ENCODE measurements around the gene WDPCP. TPM values are rescaled to one million over a fixed set of nuclear protein-coding genes. Genes with fewer than 3 reads are reported as not detected.

Gene WDPCP
- total RNA-seq, 1 donor, result 16.3 TPM

GRCh38 chr2:63122921-63123320 lies 465.4 kb downstream of the WDPCP start:
- Histone ChIP-seq H2AFZ (ENCODE audit: low read length) (no peak overlapping the region), H3K79me2 (ENCODE audit: insufficient read depth, low read length) (no peaks in the 10 kb centered on the region), H3K4me3 (ENCODE audit: insufficient read depth, low read length) (no peak overlapping the region), H3K27ac (ENCODE audit: low read depth, low read length) (no peak overlapping the region), H3K27me3 (ENCODE audit: insufficient read depth, low read length) (no peaks in the 10 kb centered on the region), H3K4me1 (ENCODE audit: insufficient read depth, low read length) (no peaks in the 10 kb centered on the region), H3K9me3 (ENCODE audit: low read depth, low read length) (no peaks in the 10 kb centered on the region), H3K36me3 (ENCODE audit: insufficient read depth, low read length) (no peaks in the 10 kb centered on the region), H4K20me1 (ENCODE audit: insufficient read depth, low read length) (no peaks in the 10 kb centered on the region), H3K4me2 (ENCODE audit: insufficient read depth, low read length) (no peak overlapping the region)
- no peak for DNase-seq (ENCODE audit: insufficient read length, low spot score, missing footprints)
- no peak for TF ChIP-seq CTCF (IDR thresholded peaks at IDR 0.05; ENCODE audit: extremely low read depth, low read depth, low read length)

- Histone ChIP-seq H2AFZ (ENCODE audit: low read length) (no peak overlapping the region), H3K27ac (ENCODE audit: low read depth, low read length) (no peak overlapping the region), H3K79me2 (ENCODE audit: insufficient read depth, low read length) (no peaks in the 10 kb centered on the region), H3K27me3 (ENCODE audit: insufficient read depth, low read length) (no peaks in the 10 kb centered on the region), H3K9me3 (ENCODE audit: low read depth, low read length) (no peaks in the 10 kb centered on the region), H4K20me1 (ENCODE audit: insufficient read depth, low read length) (no peaks in the 10 kb centered on the region), H3K36me3 (ENCODE audit: insufficient read depth, low read length) (no peaks in the 10 kb centered on the region), H3K4me2 (ENCODE audit: insufficient read depth, low read length) (no peak overlapping the region), H3K4me1 (ENCODE audit: insufficient read depth, low read length) (no peaks in the 10 kb centered on the region), H3K4me3 (ENCODE audit: insufficient read depth, low read length) (no peak overlapping the region)
- DNase-seq (ENCODE audit: insufficient read length, low spot score, missing footprints), result no peak
- no peak for TF ChIP-seq CTCF (IDR thresholded peaks at IDR 0.05; ENCODE audit: extremely low read depth, low read depth, low read length)
These were observed 467.0 kb downstream of the WDPCP start for GRCh38 chr2:63121055-63121834.

- no peaks in the 10 kb centered on the region for H3K27me3 ChIP-seq (ENCODE audit: insufficient read depth, low read length)
- H3K27ac ChIP-seq (ENCODE audit: low read depth, low read length), result no peak overlapping the region
- no peaks in the 10 kb centered on the region for H4K20me1 ChIP-seq (ENCODE audit: insufficient read depth, low read length)
- no peak overlapping the region for H2AFZ ChIP-seq (ENCODE audit: low read length)
- no peaks in the 10 kb centered on the region for H3K9me3 ChIP-seq (ENCODE audit: low read depth, low read length)
- no peak for TF ChIP-seq CTCF (IDR thresholded peaks at IDR 0.05; ENCODE audit: extremely low read depth, low read depth, low read length)
- no peaks in the 10 kb centered on the region for H3K79me2 ChIP-seq (ENCODE audit: insufficient read depth, low read length)
- no peak for DNase-seq (ENCODE audit: insufficient read length, low spot score, missing footprints)
- H3K36me3 ChIP-seq (ENCODE audit: insufficient read depth, low read length), result no peaks in the 10 kb centered on the region
- no peak overlapping the region for H3K4me2 ChIP-seq (ENCODE audit: insufficient read depth, low read length)
- no peak overlapping the region for H3K4me3 ChIP-seq (ENCODE audit: insufficient read depth, low read length)
- no peaks in the 10 kb centered on the region for H3K4me1 ChIP-seq (ENCODE audit: insufficient read depth, low read length)
These were observed 469.5 kb downstream of the WDPCP start for GRCh38 chr2:63118821-63119220.

- Histone ChIP-seq H3K27ac (ENCODE audit: low read depth, low read length) (no peak overlapping the region), H3K4me3 (ENCODE audit: insufficient read depth, low read length) (no peak overlapping the region), H3K27me3 (ENCODE audit: insufficient read depth, low read length) (no peaks in the 10 kb centered on the region), H3K4me1 (ENCODE audit: insufficient read depth, low read length) (no peaks in the 10 kb centered on the region), H2AFZ (ENCODE audit: low read length) (no peak overlapping the region), H3K36me3 (ENCODE audit: insufficient read depth, low read length) (no peaks in the 10 kb centered on the region), H4K20me1 (ENCODE audit: insufficient read depth, low read length) (no peaks in the 10 kb centered on the region), H3K4me2 (ENCODE audit: insufficient read depth, low read length) (no peak overlapping the region), H3K79me2 (ENCODE audit: insufficient read depth, low read length) (no peaks in the 10 kb centered on the region), H3K9me3 (ENCODE audit: low read depth, low read length) (no peaks in the 10 kb centered on the region)
- DNase-seq (ENCODE audit: insufficient read length, low spot score, missing footprints), result no peak
- no peak for TF ChIP-seq CTCF (IDR thresholded peaks at IDR 0.05; ENCODE audit: extremely low read depth, low read depth, low read length)
These were observed 483.8 kb downstream of the WDPCP start for GRCh38 chr2:63104482-63104881.
